Peyer's patch (tissue), 4 donors: ENCODE data around the gene BARX2. TPM values are rescaled to one million over a fixed set of nuclear protein-coding genes. Genes with fewer than 3 reads are reported as not detected.

Source experiments
- DNase-seq, 3 donors: peaks; one replicate each; pipeline ENCODE4 v3.0.0-alpha.2; 2017 to 2019
- H3K27ac ChIP-seq, 4 donors: fragments of 200-600 bp; sonication (generic); one replicate each; pipeline ENCODE4 v1.5.1; 2016 to 2019
- H3K27me3 ChIP-seq, 2 donors: fragments of 200-600 bp; sonication (generic); one replicate each; pipeline ENCODE4 v1.5.1; 2019
- H3K36me3 ChIP-seq, 3 donors: fragments of 200-600 bp; sonication (generic); one replicate each; pipeline ENCODE4 v1.5.1; 2016 to 2019
- H3K4me1 ChIP-seq, 4 donors: fragments of 200-600 bp; sonication (generic); one replicate each; pipeline ENCODE4 v1.5.1; 2016 to 2019
- H3K4me3 ChIP-seq, 4 donors: fragments of 200-600 bp; sonication (generic); 1 replicate in 3 of 4; 2 replicates in 1 of 4; pipeline ENCODE4 v1.5.1; 2016 to 2019; ENCODE audit warnings: mild to moderate bottlenecking in 1 of 4
- H3K9me3 ChIP-seq, 4 donors: fragments of 200-600 bp; sonication (generic); one replicate each; pipeline ENCODE4 v1.5.1; 2016 to 2019; ENCODE audit warnings: mild to moderate bottlenecking in 1 of 4
- CTCF ChIP-seq, 6 experiments: fragments of 450-650 bp in 4 of 6; fragments of 200-600 bp in 2 of 6; sonication (generic) in 1 of 6; IDR thresholded peaks; one replicate each; pipeline ENCODE4 v1.5.1; 2017 to 2019; ENCODE audit warnings: antibody characterized with exemption in 6 of 6, mild to moderate bottlenecking in 3 of 6, moderate library complexity in 1 of 6
- POLR2A ChIP-seq, 2 donors: fragments of 450-650 bp; IDR thresholded peaks; one replicate each; pipeline ENCODE4 v1.5.1; 2017; ENCODE audit warnings: antibody characterized with exemption in 2 of 2, mild to moderate bottlenecking in 2 of 2, moderate library complexity in 2 of 2
- total RNA-seq, 4 donors: library from RNA; depleted of rRNA; stranded (reverse); fragments of >200 nt; gene quantifications; one replicate each; pipeline ENCODE4 v1.1.0, GENCODE V29; 2016

Gene BARX2
- total RNA-seq, 4 donors from 2014 or later: 1.7 to 19.8 (median 15.7) TPM

DNA sequence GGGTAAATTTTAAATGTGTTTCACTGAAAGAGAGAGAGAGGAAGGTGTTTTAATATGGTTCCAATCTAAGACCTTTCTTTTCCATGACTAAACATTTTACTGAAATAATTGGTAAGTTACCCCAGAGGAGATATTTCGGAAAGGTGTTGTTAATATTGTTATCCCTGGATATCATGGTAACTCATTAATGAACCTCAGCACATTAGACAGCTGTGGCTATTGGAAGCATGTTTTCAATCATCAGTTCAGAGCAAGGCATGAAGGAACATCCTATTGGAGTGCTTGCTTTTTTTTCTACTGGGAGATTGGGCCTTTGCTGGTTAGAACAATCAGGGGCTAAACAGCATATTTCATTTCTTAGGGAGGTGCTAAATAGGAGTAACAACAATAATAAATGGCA is 11.8 kb downstream of the BARX2 start:
- Histone ChIP-seq H3K4me3 (peak overlapping the region in 2 of 4 donors; percentile 16 to 28), H3K27me3 (no peaks in the 10 kb centered on the region), H3K36me3 (no peaks in the 10 kb centered on the region), H3K4me1 (peaks cover 0 to 27% (median 0%) of the 10 kb centered on the region in 4 donors), H3K27ac (peak overlapping the region in 3 of 4 donors; percentile 38 to 77 (median 53)), H3K9me3 (no peaks in the 10 kb centered on the region)
- no peak for TF ChIP-seq POLR2A (IDR thresholded peaks at IDR 0.05)
- no peak for TF ChIP-seq CTCF (IDR thresholded peaks at IDR 0.05)
- no peak for DNase-seq

GRCh38 chr11:129388824-129389223 is 13.2 kb downstream of the BARX2 start:
- no peak for DNase-seq
- Histone ChIP-seq H3K27me3 (no peaks in the 10 kb centered on the region), H3K27ac (no peak overlapping the region), H3K4me1 (peaks cover 0 to 27% (median 0%) of the 10 kb centered on the region in 4 donors), H3K9me3 (no peaks in the 10 kb centered on the region), H3K36me3 (no peaks in the 10 kb centered on the region), H3K4me3 (no peak overlapping the region)
- no peak for TF ChIP-seq CTCF (IDR thresholded peaks at IDR 0.05)
- no peak for TF ChIP-seq POLR2A (IDR thresholded peaks at IDR 0.05)

DNA sequence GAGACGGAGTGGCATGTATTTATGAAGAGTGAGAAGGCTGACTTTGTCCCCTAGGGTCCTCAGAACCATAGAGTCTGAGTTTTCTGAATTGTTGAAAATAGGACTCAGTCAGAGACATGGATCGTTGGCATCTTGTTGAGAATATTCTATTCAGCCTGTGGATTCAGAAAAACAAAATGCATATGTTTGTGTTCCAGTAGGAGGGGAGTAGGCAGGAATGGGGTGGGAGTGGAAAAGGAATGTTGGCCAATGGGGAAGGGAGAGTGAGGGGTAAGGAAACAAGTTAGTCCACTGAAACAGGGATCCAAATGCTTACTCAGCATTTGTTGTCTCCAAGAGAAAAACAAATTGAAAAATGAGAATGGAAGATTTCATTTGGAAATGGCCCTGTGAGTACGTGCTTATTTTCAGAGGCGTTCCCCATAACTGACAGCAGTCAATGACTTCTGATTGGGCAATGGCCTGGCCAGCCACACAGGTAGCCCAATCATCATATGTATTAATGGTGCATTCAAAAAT is 14.7 kb downstream of the BARX2 start:
- H3K4me1 ChIP-seq: peaks cover 0 to 23% (median 0%) of the 10 kb centered on the region in 4 donors
- no peaks in the 10 kb centered on the region for H3K27me3 ChIP-seq
- TF ChIP-seq CTCF (IDR thresholded peaks at IDR 0.05): no peak
- no peak for TF ChIP-seq POLR2A (IDR thresholded peaks at IDR 0.05)
- H3K9me3 ChIP-seq: no peaks in the 10 kb centered on the region
- no peak for DNase-seq
- no peak overlapping the region for H3K4me3 ChIP-seq
- H3K36me3 ChIP-seq: no peaks in the 10 kb centered on the region
- no peak overlapping the region for H3K27ac ChIP-seq

GRCh38 chr11:129391360-129391759 is 15.7 kb downstream of the BARX2 start:
- no peaks in the 10 kb centered on the region for H3K27me3 ChIP-seq
- DNase-seq: no peak
- peaks cover 0 to 23% (median 0%) of the 10 kb centered on the region in 4 donors for H3K4me1 ChIP-seq
- TF ChIP-seq POLR2A (IDR thresholded peaks at IDR 0.05): no peak
- no peak for TF ChIP-seq CTCF (IDR thresholded peaks at IDR 0.05)
- peak overlapping the region in 1 of 4 donors; percentile 2 for H3K27ac ChIP-seq
- H3K36me3 ChIP-seq: no peaks in the 10 kb centered on the region
- no peak overlapping the region for H3K4me3 ChIP-seq
- H3K9me3 ChIP-seq: no peaks in the 10 kb centered on the region

DNA sequence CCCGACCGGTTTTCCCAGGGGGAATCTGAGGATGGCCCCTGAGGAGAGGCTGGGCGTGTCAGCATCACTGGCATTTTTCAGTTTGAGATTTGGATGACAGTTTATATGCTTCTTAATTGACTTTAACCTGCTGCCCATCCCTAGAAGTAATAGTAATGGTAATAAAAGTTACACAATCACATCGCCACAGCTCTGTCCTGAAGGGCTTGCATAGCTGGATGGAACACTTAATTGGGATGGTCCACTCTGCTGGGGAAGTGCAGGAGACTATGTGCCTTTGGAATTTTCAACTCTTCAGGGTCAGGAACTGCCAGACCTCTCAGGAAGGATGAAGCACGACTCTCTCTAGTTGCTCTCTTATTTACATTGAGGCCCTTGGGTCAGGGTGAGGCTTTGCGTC is 16.2 kb downstream of the BARX2 start:
- Histone ChIP-seq H3K4me1 (peaks cover 0 to 23% (median 0%) of the 10 kb centered on the region in 4 donors), H3K36me3 (no peaks in the 10 kb centered on the region), H3K4me3 (no peak overlapping the region), H3K9me3 (no peaks in the 10 kb centered on the region), H3K27me3 (no peaks in the 10 kb centered on the region), H3K27ac (peak overlapping the region in 1 of 4 donors; percentile 2)
- TF ChIP-seq CTCF (IDR thresholded peaks at IDR 0.05) (no peak), POLR2A (IDR thresholded peaks at IDR 0.05) (no peak)
- DNase-seq: no peak

- Histone ChIP-seq H3K9me3 (no peaks in the 10 kb centered on the region), H3K4me1 (peaks cover 0 to 18% (median 0%) of the 10 kb centered on the region in 4 donors), H3K36me3 (no peaks in the 10 kb centered on the region), H3K4me3 (no peak overlapping the region), H3K27ac (no peak overlapping the region), H3K27me3 (no peaks in the 10 kb centered on the region)
- no peak for TF ChIP-seq CTCF (IDR thresholded peaks at IDR 0.05)
- no peak for TF ChIP-seq POLR2A (IDR thresholded peaks at IDR 0.05)
- no peak for DNase-seq
These were observed 17.3 kb downstream of the BARX2 start for GRCh38 chr11:129392995-129393394.
